SJSA1 (cell line): ENCODE data around the gene STRIP1. TPM values are rescaled to one million over a fixed set of nuclear protein-coding genes. Genes with fewer than 3 reads are reported as not detected.

Source experiments
- DNase-seq, 2 experiments: peaks; one replicate each; pipeline ENCODE4 v3.0.0-alpha.2; 2015 to 2020; ENCODE audit warnings: low spot score in 2 of 2, low read depth in 1 of 2
- H3K27ac ChIP-seq: fragments of 250-450 bp; sonication (Bioruptor Pico); 2 replicates; pipeline ENCODE4 v1.5.1; 2020; ENCODE audit warnings: mild to moderate bottlenecking, moderate library complexity
- H3K27me3 ChIP-seq: fragments of 250-450 bp; sonication (Bioruptor Pico); replicated peaks from 2 replicates; pipeline ENCODE4 v1.5.1; 2020; ENCODE audit warnings: mild to moderate bottlenecking, moderate library complexity
- H3K36me3 ChIP-seq: fragments of 250-450 bp; sonication (Bioruptor Pico); 2 replicates; pipeline ENCODE4 v1.5.1; 2020; ENCODE audit warnings: mild to moderate bottlenecking
- H3K4me1 ChIP-seq: fragments of 250-450 bp; sonication (Bioruptor Pico); replicated peaks from 2 replicates; pipeline ENCODE4 v1.6.1; 2021; ENCODE audit warnings: mild to moderate bottlenecking
- H3K4me3 ChIP-seq: fragments of 250-450 bp; sonication (Bioruptor Pico); 2 replicates; pipeline ENCODE4 v1.5.1; 2020; ENCODE audit warnings: mild to moderate bottlenecking
- H3K9me3 ChIP-seq: fragments of 250-450 bp; sonication (Bioruptor Pico); replicated peaks from 2 replicates; pipeline ENCODE4 v1.5.1; 2020; ENCODE audit warnings: mild to moderate bottlenecking
- total RNA-seq: library from RNA; depleted of rRNA; stranded (reverse); fragments of >200 nt; shearing (Covaris generic); gene quantifications from 2 replicates; pipeline ENCODE4 v1.2.3, GENCODE V29; 2014

STRIP1 gene
- total RNA-seq, 1 experiment from 2014 or later, result 31.6 TPM

GRCh38 chr1:110002695-110003094 is 31.7 kb upstream of the STRIP1 start:
- Histone ChIP-seq H3K9me3 (no peaks in the 10 kb centered on the region), H3K36me3 (peaks cover 32% of the 10 kb centered on the region), H3K27ac (peak overlapping the region; percentile 92), H3K4me3 (no peak overlapping the region), H3K4me1 (peaks cover 47% of the 10 kb centered on the region), H3K27me3 (no peaks in the 10 kb centered on the region)
- no peak for DNase-seq

- Histone ChIP-seq H3K36me3 (peaks cover 29% of the 10 kb centered on the region), H3K4me3 (no peak overlapping the region)
Measured at GRCh38 chr1:110003747-110004428, 30.5 kb upstream of the STRIP1 start.

DNA sequence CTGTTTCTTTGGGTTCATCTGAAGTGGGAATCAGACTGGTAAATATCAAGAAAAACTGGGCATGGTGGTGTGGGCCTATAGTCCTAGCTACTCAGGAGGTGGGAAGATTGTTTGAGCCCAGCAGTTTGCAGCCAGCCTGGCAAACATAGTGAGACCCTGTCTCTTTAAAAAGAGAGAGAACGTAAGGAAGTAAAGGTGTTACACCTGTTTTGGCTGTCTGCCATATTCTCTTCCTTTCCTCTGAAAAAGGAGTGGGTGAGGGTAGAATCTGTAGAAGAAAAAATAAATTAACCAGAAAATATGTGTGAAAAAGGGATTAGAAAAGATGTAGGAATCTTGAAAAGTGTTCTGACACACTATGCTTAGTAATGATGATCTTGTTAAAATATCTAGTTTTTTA is 29.8 kb upstream of the STRIP1 start:
- Histone ChIP-seq H3K4me1 (peaks cover 47% of the 10 kb centered on the region), H3K36me3 (peaks cover 31% of the 10 kb centered on the region), H3K27ac (peak overlapping the region; percentile 92), H3K4me3 (no peak overlapping the region), H3K27me3 (no peaks in the 10 kb centered on the region), H3K9me3 (no peaks in the 10 kb centered on the region)
- no peak for DNase-seq

More at GRCh38 chr1:110003747-110004428, 30.5 kb upstream of the STRIP1 start:
- Histone ChIP-seq H3K27ac (peak overlapping the region; percentile 92), H3K4me1 (peaks cover 47% of the 10 kb centered on the region), H3K9me3 (no peaks in the 10 kb centered on the region), H3K27me3 (no peaks in the 10 kb centered on the region)
- DNase-seq, result peak; percentile 90 to 96

DNA sequence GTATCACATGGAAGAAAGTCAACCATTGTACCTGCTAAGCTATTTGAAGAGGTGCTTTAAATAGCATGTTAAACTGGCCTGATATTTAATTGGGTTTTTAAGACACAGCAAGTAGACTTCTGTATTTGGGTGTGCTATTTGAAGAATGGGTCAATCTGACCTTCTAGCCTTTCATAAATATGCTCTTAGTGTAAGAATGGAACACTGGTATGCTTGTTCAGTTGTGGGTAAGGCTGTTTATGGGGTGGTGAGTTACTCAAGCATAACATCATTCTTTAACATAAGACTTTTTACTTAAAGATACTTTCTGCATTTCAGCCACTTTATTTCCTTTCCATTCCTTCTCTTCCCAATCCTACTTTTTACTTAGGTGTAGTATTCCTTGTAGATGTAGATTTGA is 28.5 kb upstream of the STRIP1 start:
- no peak overlapping the region for H3K4me3 ChIP-seq
- DNase-seq, result peak in 1 of 2 experiments; percentile 18
- peaks cover 42% of the 10 kb centered on the region for H3K36me3 ChIP-seq
- H3K9me3 ChIP-seq, result no peaks in the 10 kb centered on the region
- H3K27ac ChIP-seq, result no peak overlapping the region
- no peaks in the 10 kb centered on the region for H3K27me3 ChIP-seq
- H3K4me1 ChIP-seq, result peaks cover 47% of the 10 kb centered on the region

DNA sequence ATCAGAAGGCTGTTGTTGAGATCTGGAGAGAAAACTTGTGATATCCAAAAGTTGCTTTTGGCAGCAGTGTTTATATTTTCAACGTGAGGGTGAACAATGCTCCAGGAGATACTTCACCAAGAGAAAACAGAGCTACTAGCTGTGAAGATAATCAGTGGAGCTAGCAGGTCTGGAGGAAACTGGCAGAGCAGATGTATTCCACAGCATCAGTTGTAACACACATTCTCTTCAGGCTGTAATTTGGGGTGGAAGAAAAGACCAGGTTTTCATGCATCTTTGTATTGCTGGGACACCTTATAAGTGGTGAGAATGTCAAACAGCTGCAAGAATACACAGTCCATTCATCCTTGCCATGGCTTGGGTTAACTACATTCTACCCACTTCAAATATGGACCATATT is 27.9 kb upstream of the STRIP1 start:
- Histone ChIP-seq H3K27ac (no peak overlapping the region), H3K36me3 (peaks cover 48% of the 10 kb centered on the region), H3K4me3 (no peak overlapping the region), H3K9me3 (no peaks in the 10 kb centered on the region), H3K4me1 (peaks cover 49% of the 10 kb centered on the region), H3K27me3 (no peaks in the 10 kb centered on the region)
- DNase-seq, result no peak

GRCh38 chr1:110007046-110007830 is 27.2 kb upstream of the STRIP1 start:
- no peak overlapping the region for H3K27ac ChIP-seq
- no peaks in the 10 kb centered on the region for H3K27me3 ChIP-seq
- DNase-seq, result no peak
- H3K36me3 ChIP-seq, result peaks cover 52% of the 10 kb centered on the region
- H3K4me1 ChIP-seq, result peaks cover 51% of the 10 kb centered on the region
- no peaks in the 10 kb centered on the region for H3K9me3 ChIP-seq
- H3K4me3 ChIP-seq, result no peak overlapping the region

DNA sequence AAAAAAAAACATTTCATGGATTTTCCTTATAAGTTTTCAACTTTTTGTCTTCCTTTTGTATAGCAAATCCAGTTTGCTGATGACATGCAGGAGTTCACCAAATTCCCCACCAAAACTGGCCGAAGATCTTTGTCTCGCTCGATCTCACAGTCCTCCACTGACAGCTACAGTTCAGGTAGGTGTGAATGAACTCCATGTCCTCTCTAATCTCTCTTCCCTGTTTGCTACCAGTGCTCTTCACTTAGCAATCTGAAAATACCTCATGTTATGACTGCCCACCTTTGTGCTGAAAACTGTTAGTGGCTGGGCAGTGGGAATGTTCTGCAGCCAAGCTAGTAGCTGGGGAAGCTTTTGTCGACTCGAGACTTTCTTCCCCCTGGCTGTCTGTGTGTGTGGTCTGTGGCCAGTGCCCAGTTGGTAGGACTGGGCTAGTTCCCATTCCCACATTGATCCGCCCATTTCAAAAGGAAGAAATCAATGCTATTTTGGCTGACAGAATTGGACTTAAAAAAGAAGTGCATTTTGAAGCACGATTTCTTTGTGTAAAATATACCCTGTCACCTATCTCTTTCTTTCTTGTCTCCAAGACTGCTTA is 25.4 kb upstream of the STRIP1 start:
- Histone ChIP-seq H3K4me3 (no peak overlapping the region), H3K9me3 (no peaks in the 10 kb centered on the region), H3K36me3 (peaks cover 65% of the 10 kb centered on the region), H3K27me3 (no peaks in the 10 kb centered on the region), H3K27ac (no peak overlapping the region), H3K4me1 (peaks cover 33% of the 10 kb centered on the region)
- no peak for DNase-seq

DNA sequence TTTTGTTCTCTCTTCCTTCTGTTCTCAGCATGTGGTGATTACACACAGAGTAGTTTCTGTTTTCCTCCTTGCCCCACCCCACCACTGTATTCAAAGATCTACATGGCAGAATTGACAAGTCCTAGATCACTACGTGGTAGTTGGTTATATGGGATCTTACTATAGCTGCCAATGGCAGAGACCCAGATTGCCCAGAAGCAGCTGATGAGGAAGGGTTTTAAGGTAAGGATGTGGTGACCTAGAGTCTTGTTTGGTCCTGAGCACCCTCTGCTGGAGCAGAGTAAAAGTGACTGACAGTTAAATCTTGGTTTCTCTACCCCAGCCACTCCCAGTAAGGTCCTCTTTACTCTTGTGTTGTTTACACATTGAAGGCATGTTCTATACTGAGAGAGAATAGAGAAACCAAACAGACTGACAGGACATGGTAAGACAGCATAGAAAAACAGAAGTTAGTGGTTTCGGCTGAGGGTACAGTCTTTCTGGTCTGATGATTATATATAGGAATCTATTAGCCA is 22.8 kb upstream of the STRIP1 start:
- H3K36me3 ChIP-seq, result peaks cover 77% of the 10 kb centered on the region

DNA sequence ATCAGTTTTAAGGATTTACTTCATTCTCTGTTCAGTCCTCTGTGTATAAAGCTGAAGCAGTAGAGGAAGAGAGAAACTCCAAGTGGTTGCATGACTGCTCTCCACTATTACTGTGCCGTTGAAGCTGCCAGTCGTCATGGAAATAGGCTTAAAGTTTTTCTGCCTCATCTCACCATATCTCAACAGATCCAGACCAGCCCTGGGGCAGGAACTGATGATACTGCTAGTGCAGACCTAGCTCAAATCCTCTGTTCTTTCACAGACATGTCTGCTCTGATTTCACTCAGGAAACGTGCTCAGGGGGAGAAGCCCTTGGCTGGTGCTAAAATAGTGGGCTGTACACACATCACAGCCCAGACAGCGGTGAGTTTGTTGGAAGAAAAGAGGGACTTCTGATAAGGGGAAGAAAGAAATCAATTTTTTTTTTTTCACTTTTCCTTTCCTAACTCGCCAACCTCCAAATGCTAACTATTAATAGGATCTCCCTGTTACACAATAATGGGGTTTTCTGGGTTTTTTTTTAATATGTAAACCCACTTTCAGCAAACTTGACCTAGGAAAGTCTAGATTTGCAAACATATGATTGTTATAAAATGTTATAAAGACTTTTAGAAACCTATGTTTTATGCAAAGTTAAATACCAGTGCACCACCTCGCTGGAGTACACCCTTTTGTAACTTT is 22.2 kb upstream of the STRIP1 start:
- Histone ChIP-seq H3K27me3 (no peaks in the 10 kb centered on the region), H3K4me1 (0 out of 2 replicates have a peak, but pooled peaks cover 6% of the 10 kb centered on the region), H3K9me3 (no peaks in the 10 kb centered on the region), H3K36me3 (peaks cover 82% of the 10 kb centered on the region), H3K27ac (no peak overlapping the region), H3K4me3 (no peak overlapping the region)
- no peak for DNase-seq

More for the DNA sequence above, 22.8 kb upstream of the STRIP1 start:
- Histone ChIP-seq H3K4me1 (peaks cover 8% of the 10 kb centered on the region), H3K9me3 (no peaks in the 10 kb centered on the region), H3K4me3 (no peak overlapping the region), H3K27ac (no peak overlapping the region), H3K27me3 (no peaks in the 10 kb centered on the region)
- DNase-seq, result peak; percentile 40 to 49

DNA sequence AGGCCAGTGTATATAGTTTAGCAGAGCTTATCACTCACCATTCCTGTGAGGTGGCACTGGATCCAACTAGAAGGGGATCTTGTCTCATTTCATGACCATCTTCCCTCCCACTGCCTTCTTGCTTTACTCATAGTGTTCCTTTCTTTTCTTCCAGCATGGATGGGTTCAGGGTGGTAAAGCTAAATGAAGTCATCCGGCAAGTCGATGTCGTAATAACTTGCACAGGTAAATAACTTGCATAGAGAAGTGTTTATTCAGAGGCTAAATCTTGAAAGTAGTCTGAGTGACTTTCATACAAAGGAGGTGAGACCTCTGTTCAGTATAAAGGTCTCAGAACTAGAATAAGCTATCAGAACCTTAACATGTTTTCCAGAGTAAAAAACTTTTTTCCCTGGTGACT is 16.6 kb upstream of the STRIP1 start:
- Histone ChIP-seq H3K4me3 (no peak overlapping the region), H3K4me1 (peaks cover 10% of the 10 kb centered on the region), H3K9me3 (no peaks in the 10 kb centered on the region), H3K27ac (no peak overlapping the region), H3K27me3 (no peaks in the 10 kb centered on the region), H3K36me3 (peaks cover 97% of the 10 kb centered on the region)
- no peak for DNase-seq

- H3K27ac ChIP-seq, result no peak overlapping the region
- H3K36me3 ChIP-seq, result peaks cover 97% of the 10 kb centered on the region
- H3K4me1 ChIP-seq, result peaks cover 10% of the 10 kb centered on the region
- no peaks in the 10 kb centered on the region for H3K9me3 ChIP-seq
- no peak for DNase-seq
- H3K4me3 ChIP-seq, result no peak overlapping the region
- H3K27me3 ChIP-seq, result no peaks in the 10 kb centered on the region
Measured at GRCh38 chr1:110018396-110018795, 16.0 kb upstream of the STRIP1 start.

- Histone ChIP-seq H3K9me3 (no peaks in the 10 kb centered on the region), H3K4me3 (no peak overlapping the region), H3K27me3 (no peaks in the 10 kb centered on the region), H3K27ac (no peak overlapping the region), H3K36me3 (peaks cover 99% of the 10 kb centered on the region), H3K4me1 (peaks cover 10% of the 10 kb centered on the region)
- no peak for DNase-seq
Measured at GRCh38 chr1:110019770-110020169, 14.7 kb upstream of the STRIP1 start.

GRCh38 chr1:110021285-110021684 is 13.1 kb upstream of the STRIP1 start:
- DNase-seq, result no peak
- Histone ChIP-seq H3K36me3 (peaks cover 87% of the 10 kb centered on the region), H3K27ac (no peak overlapping the region)

More at GRCh38 chr1:110021285-110021684, 13.1 kb upstream of the STRIP1 start:
- H3K9me3 ChIP-seq, result no peaks in the 10 kb centered on the region
- peaks cover 10% of the 10 kb centered on the region for H3K4me1 ChIP-seq
- no peaks in the 10 kb centered on the region for H3K27me3 ChIP-seq
- no peak overlapping the region for H3K4me3 ChIP-seq
